AG09319 (cell line): ENCODE measurements around the gene GATAD2A.

Source experiments
- DNase-seq: peaks from one replicate; pipeline ENCODE4 v3.0.0-alpha.2; 2010; ENCODE audit warnings: low read depth; ENCODE audit errors: extremely low read depth
- TF ChIP-seq, protein P1 (sequence below): IDR thresholded peaks from 2 replicates; pipeline ENCODE4 v1.5.1; 2011; ENCODE audit warnings: low read depth, mild to moderate bottlenecking, inconsistent platforms, low read length, moderate library complexity

GATAD2A gene

DNA sequence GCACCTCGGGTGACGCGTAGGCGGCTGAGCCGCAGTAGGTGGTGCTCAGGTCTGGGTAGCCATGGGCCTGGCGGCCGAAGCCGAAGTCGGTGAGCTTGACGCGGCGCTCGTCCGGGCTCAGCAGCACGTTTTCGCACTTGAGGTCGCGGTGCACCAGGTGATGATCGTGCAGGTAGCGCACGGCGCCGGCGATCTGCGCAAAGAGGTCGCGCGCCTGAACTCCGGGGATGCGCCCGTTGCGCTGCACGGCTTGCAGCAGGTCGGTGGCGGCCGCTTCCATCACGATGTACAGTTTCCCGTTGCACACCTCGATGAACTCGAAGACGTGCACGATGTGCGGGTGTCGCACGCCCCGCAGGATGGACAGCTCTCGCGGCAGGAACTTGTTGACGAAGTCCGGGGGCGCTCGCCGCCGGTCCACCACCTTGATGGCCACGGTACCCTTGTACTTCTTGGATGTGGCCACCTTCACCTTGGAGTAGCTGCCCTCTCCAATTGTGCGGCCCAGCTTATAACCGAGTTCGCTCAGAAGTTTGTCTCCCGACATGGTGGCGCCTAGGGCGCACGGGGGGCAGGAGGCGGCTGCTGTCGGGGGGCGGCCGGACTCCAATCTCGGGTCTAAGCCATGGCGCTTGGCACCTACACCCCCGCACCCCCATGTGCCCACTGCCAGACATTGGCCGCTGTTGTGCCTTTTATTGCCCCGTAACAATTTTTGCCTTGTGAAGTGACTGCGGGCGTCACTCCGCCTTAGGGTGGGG, 109.6 kb downstream of the GATAD2A start, which contains the start of gene TSSK6:
TSSK6 (minus strand) TSS at position 668 of the 761 bp plus-strand sequence; CDS start at position 547, 121 bp downstream.
- DNase-seq: no peak
- TF ChIP-seq, protein P1, sequence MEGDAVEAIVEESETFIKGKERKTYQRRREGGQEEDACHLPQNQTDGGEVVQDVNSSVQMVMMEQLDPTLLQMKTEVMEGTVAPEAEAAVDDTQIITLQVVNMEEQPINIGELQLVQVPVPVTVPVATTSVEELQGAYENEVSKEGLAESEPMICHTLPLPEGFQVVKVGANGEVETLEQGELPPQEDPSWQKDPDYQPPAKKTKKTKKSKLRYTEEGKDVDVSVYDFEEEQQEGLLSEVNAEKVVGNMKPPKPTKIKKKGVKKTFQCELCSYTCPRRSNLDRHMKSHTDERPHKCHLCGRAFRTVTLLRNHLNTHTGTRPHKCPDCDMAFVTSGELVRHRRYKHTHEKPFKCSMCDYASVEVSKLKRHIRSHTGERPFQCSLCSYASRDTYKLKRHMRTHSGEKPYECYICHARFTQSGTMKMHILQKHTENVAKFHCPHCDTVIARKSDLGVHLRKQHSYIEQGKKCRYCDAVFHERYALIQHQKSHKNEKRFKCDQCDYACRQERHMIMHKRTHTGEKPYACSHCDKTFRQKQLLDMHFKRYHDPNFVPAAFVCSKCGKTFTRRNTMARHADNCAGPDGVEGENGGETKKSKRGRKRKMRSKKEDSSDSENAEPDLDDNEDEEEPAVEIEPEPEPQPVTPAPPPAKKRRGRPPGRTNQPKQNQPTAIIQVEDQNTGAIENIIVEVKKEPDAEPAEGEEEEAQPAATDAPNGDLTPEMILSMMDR: no peak

DNA sequence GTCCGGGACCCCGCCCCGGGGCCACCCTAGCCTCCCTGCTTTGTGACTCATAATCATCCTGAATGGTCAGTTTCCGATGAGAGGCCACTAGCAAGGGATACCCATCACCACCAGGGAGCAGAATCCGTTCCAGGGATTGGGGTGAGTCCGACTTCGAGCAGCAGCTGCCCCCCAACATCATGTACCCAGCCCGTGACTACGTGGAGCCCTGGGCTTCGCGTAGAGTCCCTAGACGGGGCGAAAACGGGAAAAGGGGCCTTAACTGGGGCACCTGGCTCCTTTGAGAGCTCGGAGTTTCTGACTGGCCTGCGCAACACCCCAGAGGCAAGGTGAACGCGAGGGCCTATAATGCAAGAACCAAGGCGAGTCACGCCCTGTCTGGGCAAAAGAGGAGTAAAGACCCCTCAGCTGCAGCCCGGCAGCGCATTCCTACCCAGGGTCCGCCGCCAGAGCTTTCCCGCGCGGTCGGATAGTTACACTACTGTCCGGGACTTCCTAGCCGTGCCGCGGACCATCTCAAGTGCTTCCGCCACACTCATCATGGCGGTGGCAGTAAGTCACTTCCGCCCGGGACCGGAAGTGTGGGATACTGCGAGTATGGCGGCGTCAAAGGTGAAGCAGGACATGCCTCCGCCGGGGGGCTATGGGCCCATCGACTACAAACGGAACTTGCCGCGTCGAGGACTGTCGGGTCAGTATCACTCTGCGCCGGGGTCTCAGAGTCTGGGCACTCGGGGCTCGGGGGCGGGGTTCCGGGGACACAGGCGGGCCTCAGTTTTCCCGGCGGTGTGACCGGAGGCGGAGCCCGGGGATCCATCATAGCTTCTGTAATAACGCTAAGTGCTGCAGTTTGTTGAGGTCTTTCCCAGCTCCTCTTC, 110.4 kb downstream of the GATAD2A start, which contains the start of gene NDUFA13:
NDUFA13 (plus strand) TSS at position 584 of the 878 bp plus-strand sequence; CDS start at position 598, 14 bp downstream.
- DNase-seq: peak; percentile 70
- TF ChIP-seq, protein P1: peak; percentile 8; the same call in 1 of the 2 replicates

DNA sequence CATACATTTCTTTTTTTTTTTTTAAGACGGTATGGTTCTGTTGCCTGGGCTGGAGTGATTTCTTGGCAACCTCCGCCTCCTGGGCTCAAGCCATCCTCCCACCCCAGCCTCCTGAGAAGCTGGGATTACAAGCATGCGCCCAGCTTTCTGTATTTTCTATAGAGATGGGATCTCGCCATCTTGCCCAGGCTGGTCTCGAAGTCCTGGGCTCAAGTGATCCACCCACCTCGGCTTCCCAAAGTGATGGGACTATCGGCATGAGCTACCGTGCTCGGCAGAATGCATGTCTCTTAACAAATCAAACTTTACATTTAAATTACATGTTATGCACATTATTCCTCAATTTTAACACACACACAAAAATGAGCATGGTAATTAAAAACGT, 111.8 kb downstream of the GATAD2A start:
- no peak for DNase-seq
- TF ChIP-seq, protein P1: no peak

DNA sequence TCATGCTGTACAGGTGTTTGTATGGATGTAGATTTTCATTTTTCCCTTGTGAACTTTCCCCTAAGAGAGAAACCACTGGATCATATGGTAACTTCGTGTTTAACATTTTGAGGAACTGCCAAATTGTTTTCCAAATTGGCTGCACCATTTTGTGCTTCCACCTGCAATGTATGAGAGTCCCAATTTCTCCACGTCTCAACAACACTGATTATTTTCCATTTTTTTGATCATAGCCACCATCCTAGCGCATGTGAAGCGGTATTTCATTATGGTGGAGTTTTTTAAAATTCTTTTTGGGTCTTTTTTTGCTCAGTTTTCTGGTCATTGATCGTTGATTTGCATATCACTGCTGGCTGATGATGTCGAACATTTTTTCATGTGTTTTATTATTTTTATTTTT, 115.5 kb downstream of the GATAD2A start:
- DNase-seq: no peak
- TF ChIP-seq, protein P1: no peak

DNA sequence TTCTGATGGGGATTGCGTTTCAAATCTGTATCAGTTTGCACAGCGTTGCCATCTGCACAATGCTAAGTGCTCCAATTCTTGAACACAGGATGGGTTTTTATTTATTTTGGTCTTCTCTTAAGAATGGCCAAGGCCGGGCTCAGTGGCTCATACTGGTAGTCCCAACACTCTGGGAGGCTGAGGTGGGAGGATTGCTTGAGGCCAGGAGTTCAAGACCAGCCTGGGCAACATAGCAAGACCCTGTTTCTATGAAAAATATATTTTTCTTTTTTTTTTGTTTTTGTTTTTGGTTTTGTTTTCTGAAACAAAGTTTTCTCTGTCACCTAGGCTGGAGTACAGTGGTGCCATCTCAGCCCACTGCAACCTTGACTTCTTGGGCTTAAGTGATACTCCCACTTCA, 117.7 kb downstream of the GATAD2A start:
- TF ChIP-seq, protein P1: no peak
- no peak for DNase-seq

DNA sequence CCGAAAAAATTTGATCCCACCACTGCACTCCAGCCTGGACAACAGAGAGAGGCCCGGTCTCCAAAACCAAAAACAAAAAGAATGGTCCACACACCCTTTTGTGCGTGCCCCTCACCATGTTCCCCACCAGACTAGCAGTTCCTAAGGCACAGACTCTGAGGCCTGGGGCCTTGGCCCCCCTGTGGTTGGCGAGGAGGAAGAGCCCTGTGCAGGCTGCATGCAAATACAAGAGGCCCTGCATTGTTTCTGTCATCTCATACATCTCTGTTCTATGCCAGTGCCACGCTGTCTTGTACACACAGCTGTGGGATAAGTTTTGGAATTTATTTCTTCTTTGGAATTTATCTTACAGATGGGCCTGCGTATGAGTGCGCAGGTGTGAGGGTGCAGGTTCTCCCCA, 118.6 kb downstream of the GATAD2A start:
- DNase-seq: no peak
- TF ChIP-seq, protein P1: no peak
